HepG2 (cell line): ENCODE data around the gene UTRN. TPM values are rescaled to one million over a fixed set of nuclear protein-coding genes. Genes with fewer than 3 reads are reported as not detected.

Experiments
- CSRNP2 ChIP-seq: sonication (generic); formaldehyde crosslinking; conservative IDR thresholded peaks from 2 replicates; pipeline ENCODE4 v1.8.0; 2022; ENCODE audit warnings: low read depth, missing genetic modification reagents
- HMG20B ChIP-seq: conservative IDR thresholded peaks from 2 replicates; pipeline ENCODE4 v1.6.1; 2016; ENCODE audit warnings: missing genetic modification reagents, missing compliant biosample characterization
- HNRNPLL ChIP-seq: fragments of 200-400 bp; formaldehyde crosslinking; IDR thresholded peaks from 2 replicates; pipeline ENCODE4 v1.6.1; 2017; ENCODE audit warnings: mild to moderate bottlenecking, low read depth, low read length; ENCODE audit not compliant: poor library complexity, severe bottlenecking
- KAT8 ChIP-seq: IDR thresholded peaks from 2 replicates; pipeline ENCODE4 v1.6.1; 2016; ENCODE audit warnings: missing genetic modification reagents, missing compliant biosample characterization
- MIXL1 ChIP-seq: IDR thresholded peaks from 2 replicates; pipeline ENCODE4 v1.6.1; 2016
- NFE2L2 ChIP-seq: fragments of 150-350 bp; IDR thresholded peaks from 2 replicates; pipeline ENCODE4 v1.6.1; 2014; ENCODE audit warnings: low read length
- POLR2A ChIP-seq, 2 experiments: IDR thresholded peaks; 2 replicates each; pipeline ENCODE4 v1.6.1; 2011; ENCODE audit warnings: low read depth in 2 of 2, low read length in 2 of 2, mild to moderate bottlenecking in 1 of 2, moderate library complexity in 1 of 2; ENCODE audit not compliant: insufficient read depth in 1 of 2
- SRSF4 ChIP-seq: fragments of 200-400 bp; formaldehyde crosslinking; IDR thresholded peaks from one replicate; pipeline ENCODE4 v1.6.1; 2018; ENCODE audit warnings: mild to moderate bottlenecking, low read depth, low read length, moderate library complexity; ENCODE audit not compliant: poor library complexity, severe bottlenecking
- TOPORS ChIP-seq: sonication (generic); formaldehyde crosslinking; IDR thresholded peaks from 2 replicates; pipeline ENCODE4 v1.8.0; 2023; ENCODE audit warnings: mild to moderate bottlenecking, missing genetic modification reagents
- YY1 ChIP-seq: IDR thresholded peaks from 2 replicates; pipeline ENCODE4 v1.6.1; 2011; ENCODE audit warnings: low read length, low read depth, moderate library complexity, mild to moderate bottlenecking; ENCODE audit not compliant: insufficient read depth, insufficient replicate concordance
- ZFP36L2 ChIP-seq: sonication (generic); formaldehyde crosslinking; IDR thresholded peaks from 2 replicates; pipeline ENCODE4 v1.4.0; 2020; ENCODE audit warnings: missing genetic modification reagents
- ZKSCAN8 ChIP-seq: IDR thresholded peaks from 2 replicates; pipeline ENCODE4 v1.6.1; 2016; ENCODE audit warnings: borderline replicate concordance, missing genetic modification reagents, missing compliant biosample characterization
- ZNF121 ChIP-seq: sonication (generic); formaldehyde crosslinking; IDR thresholded peaks from 2 replicates; pipeline ENCODE4 v1.5.0; 2020; ENCODE audit warnings: mild to moderate bottlenecking, missing genetic modification reagents
- ZNF280B ChIP-seq: sonication (generic); formaldehyde crosslinking; IDR thresholded peaks from 2 replicates; pipeline ENCODE4 v1.5.0; 2020; ENCODE audit warnings: missing genetic modification reagents, mild to moderate bottlenecking, borderline replicate concordance
- ZNF639 ChIP-seq: conservative IDR thresholded peaks from 2 replicates; pipeline ENCODE4 v1.6.1; 2018; ENCODE audit warnings: missing genetic modification reagents
- ZNF660 ChIP-seq: sonication (generic); formaldehyde crosslinking; IDR thresholded peaks from 2 replicates; pipeline ENCODE4 v1.5.1; 2020; ENCODE audit warnings: mild to moderate bottlenecking, low read depth, missing genetic modification reagents, borderline replicate concordance
- polyA plus RNA-seq, 8 experiments: library from polyadenylated mRNA; depleted of rRNA in 3 of 8; stranded (reverse) in 7 of 8; unstranded in 1 of 8; fragments of >200 nt; fragmentation: Illumina TruSeq in 4 of 8; extraction: Trizol in 4 of 8; gene quantifications; 2 replicates each; pipeline versions ENCODE4 v1.2.1 to v1.2.3, GENCODE V29; 2011 to 2016; ENCODE audit warnings: low read depth in 4 of 8, missing spikeins in 1 of 8, mixed read lengths in 1 of 8; ENCODE audit not compliant: insufficient read depth in 1 of 8
- total RNA-seq, 5 experiments: library from RNA; depleted of rRNA; stranded (reverse); fragments of >200 nt; fragmentation: Illumina TruSeq; extraction: Trizol; gene quantifications; 2 replicates each; pipeline ENCODE4 v1.2.3, GENCODE V29; 2016; ENCODE audit warnings: low read depth in 1 of 5
- TF ChIP-seq, protein P1 (sequence below): sonication (generic); formaldehyde crosslinking; IDR thresholded peaks from 2 replicates; pipeline ENCODE4 v1.4.0; 2020; ENCODE audit warnings: mild to moderate bottlenecking, missing genetic modification reagents
- TF ChIP-seq, protein P2 (sequence below): sonication (generic); formaldehyde crosslinking; IDR thresholded peaks from 2 replicates; pipeline ENCODE4 v1.5.0; 2020; ENCODE audit warnings: mild to moderate bottlenecking, missing genetic modification reagents
- TF ChIP-seq, protein P3 (sequence below): sonication (generic); formaldehyde crosslinking; IDR thresholded peaks from 2 replicates; pipeline ENCODE4 v1.5.1; 2020; ENCODE audit warnings: mild to moderate bottlenecking, moderate library complexity, missing genetic modification reagents

The UTRN gene
- total and polyA plus RNA-seq, 2 of the 13 experiments (the other 11 are each of a cell fraction or from before 2014, with no cell fraction given): 102 to 116 TPM

GRCh38 chr6:144285798-144286502, 815 bp downstream of the UTRN start (continued):
- TF ChIP-seq ZNF639: 0 out of 2 replicates have a peak, but pooled peaks have one; percentile 27
- no peak for TF ChIP-seq NFE2L2
- TF ChIP-seq, protein P1, sequence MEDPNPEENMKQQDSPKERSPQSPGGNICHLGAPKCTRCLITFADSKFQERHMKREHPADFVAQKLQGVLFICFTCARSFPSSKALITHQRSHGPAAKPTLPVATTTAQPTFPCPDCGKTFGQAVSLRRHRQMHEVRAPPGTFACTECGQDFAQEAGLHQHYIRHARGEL (CRISPR knock-in tag): peak; percentile 90
- TF ChIP-seq ZNF660 (CRISPR knock-in tag): 0 out of 2 replicates have a peak, but pooled peaks have one; percentile 64
- TF ChIP-seq CSRNP2 (CRISPR knock-in tag): no peak
- peak; percentile 59 to 74 for TF ChIP-seq POLR2A (IDR thresholded peaks at IDR 0.05; ENCODE audit: insufficient read depth in 1 of 2, low read depth in 2 of 2, low read length in 2 of 2)
- TF ChIP-seq MIXL1 (CRISPR knock-in tag): peak; percentile 45
- TF ChIP-seq, protein P2, sequence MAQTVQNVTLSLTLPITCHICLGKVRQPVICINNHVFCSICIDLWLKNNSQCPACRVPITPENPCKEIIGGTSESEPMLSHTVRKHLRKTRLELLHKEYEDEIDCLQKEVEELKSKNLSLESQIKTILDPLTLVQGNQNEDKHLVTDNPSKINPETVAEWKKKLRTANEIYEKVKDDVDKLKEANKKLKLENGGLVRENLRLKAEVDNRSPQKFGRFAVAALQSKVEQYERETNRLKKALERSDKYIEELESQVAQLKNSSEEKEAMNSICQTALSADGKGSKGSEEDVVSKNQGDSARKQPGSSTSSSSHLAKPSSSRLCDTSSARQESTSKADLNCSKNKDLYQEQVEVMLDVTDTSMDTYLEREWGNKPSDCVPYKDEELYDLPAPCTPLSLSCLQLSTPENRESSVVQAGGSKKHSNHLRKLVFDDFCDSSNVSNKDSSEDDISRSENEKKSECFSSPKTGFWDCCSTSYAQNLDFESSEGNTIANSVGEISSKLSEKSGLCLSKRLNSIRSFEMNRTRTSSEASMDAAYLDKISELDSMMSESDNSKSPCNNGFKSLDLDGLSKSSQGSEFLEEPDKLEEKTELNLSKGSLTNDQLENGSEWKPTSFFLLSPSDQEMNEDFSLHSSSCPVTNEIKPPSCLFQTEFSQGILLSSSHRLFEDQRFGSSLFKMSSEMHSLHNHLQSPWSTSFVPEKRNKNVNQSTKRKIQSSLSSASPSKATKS (CRISPR knock-in tag): 0 out of 2 replicates have a peak, but pooled peaks have one; percentile 75
- TF ChIP-seq ZNF121 (CRISPR knock-in tag): peak; percentile 71
- TF ChIP-seq, protein P3, sequence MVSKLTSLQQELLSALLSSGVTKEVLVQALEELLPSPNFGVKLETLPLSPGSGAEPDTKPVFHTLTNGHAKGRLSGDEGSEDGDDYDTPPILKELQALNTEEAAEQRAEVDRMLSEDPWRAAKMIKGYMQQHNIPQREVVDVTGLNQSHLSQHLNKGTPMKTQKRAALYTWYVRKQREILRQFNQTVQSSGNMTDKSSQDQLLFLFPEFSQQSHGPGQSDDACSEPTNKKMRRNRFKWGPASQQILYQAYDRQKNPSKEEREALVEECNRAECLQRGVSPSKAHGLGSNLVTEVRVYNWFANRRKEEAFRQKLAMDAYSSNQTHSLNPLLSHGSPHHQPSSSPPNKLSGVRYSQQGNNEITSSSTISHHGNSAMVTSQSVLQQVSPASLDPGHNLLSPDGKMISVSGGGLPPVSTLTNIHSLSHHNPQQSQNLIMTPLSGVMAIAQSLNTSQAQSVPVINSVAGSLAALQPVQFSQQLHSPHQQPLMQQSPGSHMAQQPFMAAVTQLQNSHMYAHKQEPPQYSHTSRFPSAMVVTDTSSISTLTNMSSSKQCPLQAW (CRISPR knock-in tag): peak; percentile 68
- TF ChIP-seq TOPORS (CRISPR knock-in tag): peak; percentile 84; the same call in 1 of the 2 replicates
- no peak for TF ChIP-seq ZFP36L2 (CRISPR knock-in tag)
- peak; percentile 39; the same call in 1 of the 2 replicates for TF ChIP-seq HMG20B
- TF ChIP-seq YY1: peak; percentile 1
- no peak for TF ChIP-seq HNRNPLL
- TF ChIP-seq SRSF4: no peak
- TF ChIP-seq KAT8 (CRISPR knock-in tag): peak; percentile 48
- TF ChIP-seq ZKSCAN8: peak; percentile 34; the same call in 1 of the 2 replicates
- TF ChIP-seq ZNF280B (CRISPR knock-in tag): peak; percentile 87
